Forelimb muscle (tissue), 1 donor: ENCODE data around the gene TMEM167A. TPM values are rescaled to one million over a fixed set of nuclear protein-coding genes. Genes with fewer than 3 reads are reported as not detected.

ENCODE experiments used
- DNase-seq: peaks from one replicate; pipeline ENCODE4 v3.0.0-alpha.2; 2013; ENCODE audit warnings: low read depth
- polyA plus RNA-seq: library from polyadenylated mRNA; unstranded; fragments of 120-200 nt; gene quantifications from one replicate; pipeline ENCODE4 v1.2.1, GENCODE V29; 2013; ENCODE audit not compliant: insufficient read length

The TMEM167A gene
- polyA plus RNA-seq, 1 donor: 56.2 TPM

GRCh38 chr5:83035373-83036100 lies 41.7 kb downstream of the TMEM167A start:
- DNase-seq: no peak

GRCh38 chr5:83034528-83035207 lies 42.5 kb downstream of the TMEM167A start:
- no peak for DNase-seq

DNA sequence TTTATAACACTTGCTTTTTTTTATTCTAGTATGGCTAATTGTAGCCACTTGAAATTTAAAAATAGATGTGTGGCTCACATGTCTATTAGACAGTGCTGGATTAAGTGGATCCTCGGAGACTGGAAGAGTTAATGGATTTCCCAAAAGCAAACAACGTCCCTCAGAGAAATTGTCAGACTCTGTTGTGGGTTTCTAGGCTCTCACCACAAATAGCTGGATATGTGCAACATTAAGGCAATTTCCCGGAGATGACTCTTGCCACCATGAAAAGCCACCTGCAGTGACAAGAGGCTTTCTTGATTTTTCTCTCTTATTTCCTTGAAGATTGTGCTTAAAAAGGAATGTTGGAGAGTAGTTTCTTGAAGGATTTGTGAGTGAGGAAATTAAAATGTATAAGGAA lies 43.2 kb downstream of the TMEM167A start:
- DNase-seq: no peak

DNA sequence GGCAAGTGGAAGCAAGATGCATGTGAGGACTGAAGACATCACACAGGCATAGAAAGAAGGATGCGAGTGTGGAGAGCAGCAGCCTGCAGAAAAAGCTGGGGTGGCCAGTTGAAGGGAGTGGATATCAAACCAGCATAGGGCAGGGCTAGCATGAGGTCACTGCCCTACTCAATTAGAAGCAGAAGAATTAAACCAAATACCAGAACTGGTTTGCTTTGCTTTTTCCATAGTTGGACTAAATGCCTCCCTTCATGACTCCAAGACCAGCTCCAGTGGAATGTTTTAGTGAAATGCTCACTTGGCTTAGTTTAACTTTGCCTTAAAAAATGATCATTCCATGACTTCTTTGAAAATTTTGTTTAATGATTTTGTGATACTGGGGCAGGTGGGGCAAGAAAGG lies 45.8 kb downstream of the TMEM167A start:
- no peak for DNase-seq

- DNase-seq: no peak
Measured at GRCh38 chr5:83029912-83030311, 47.3 kb downstream of the TMEM167A start.

- DNase-seq: no peak
Measured at GRCh38 chr5:83026930-83027687, 50.1 kb downstream of the TMEM167A start.

- no peak for DNase-seq
Measured at GRCh38 chr5:83026516-83026915, 50.7 kb downstream of the TMEM167A start.

- no peak for DNase-seq
Measured at GRCh38 chr5:83025690-83026478, 51.3 kb downstream of the TMEM167A start.

- DNase-seq: no peak
Measured at GRCh38 chr5:83022334-83022733, 54.9 kb downstream of the TMEM167A start.

DNA sequence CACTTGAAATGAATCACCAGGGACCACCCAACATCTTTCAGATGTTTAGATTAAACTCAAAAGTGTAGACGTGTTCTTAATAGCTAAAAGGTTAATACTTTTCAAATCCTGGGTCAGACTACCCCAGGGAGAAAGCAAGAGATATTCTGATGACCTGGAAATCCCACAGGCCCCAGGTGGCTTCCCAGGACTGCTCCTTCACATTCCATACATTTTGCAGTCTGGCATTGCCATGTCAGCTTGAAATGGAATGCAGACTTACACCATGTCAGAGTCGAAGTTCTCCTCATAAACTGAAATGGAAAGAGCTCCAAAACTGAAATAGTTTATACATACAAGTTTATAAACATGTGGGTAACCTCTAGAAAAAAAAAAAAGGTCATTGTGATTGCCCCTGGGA lies 61.5 kb downstream of the TMEM167A start:
- no peak for DNase-seq

DNA sequence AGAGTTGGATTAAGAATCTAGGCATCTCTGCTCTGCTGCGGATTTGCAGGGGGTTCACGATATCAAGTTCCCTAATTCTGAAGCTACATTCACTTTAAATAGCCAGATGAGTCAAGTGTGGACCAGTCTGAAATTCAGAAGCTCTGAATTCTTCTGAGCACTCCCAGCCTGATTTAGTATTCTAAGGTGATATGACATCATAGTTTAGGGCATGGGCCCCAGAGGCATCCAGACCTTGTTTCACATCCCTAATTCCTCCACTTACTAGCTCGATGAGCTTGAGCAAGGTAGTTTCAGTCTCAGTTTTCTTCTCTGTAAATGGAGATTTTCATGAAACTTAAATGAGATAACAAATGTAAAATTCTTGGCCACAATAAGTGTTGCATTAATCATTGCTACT lies 65.2 kb downstream of the TMEM167A start:
- no peak for DNase-seq

DNA sequence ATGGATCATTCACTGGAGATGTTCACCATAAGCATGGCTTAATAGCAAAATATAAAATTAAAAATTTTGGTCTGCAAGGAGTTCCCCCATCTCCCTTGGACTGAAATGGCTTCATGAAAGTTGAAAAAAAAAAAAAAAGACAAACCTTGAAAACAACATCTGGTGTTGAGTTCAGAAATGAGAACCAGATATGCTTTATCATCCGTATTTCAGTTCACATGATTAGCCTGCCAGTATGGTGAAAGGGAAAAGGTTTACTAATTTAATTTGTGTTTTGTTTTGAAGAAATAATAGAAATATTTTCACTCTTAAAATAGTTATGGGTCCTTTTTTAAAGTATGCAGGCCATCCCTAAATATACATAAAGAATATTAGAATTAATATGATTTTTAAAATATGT lies 67.8 kb downstream of the TMEM167A start:
- DNase-seq: no peak

DNA sequence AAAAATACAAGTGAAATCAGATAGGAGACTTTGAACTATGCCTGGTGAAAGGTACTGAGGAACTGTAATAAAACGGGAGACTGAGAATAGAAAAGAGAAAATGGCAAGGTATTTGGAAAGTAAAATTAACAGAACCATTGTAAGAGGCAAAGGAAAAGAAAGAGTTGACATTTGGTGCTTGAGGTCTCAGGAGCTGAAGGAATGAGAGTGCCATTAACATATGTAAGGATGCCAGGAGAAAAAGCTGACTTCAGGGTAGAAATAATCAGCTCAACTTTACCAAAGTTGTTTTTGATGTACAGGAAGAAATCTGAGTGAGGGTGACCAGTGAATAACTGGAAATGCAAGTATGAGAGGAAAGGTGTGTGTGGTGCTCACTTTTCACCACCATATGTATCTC lies 69.4 kb downstream of the TMEM167A start:
- no peak for DNase-seq

GRCh38 chr5:83006683-83007283 lies 70.4 kb downstream of the TMEM167A start:
- DNase-seq: no peak

- no peak for DNase-seq
Measured at GRCh38 chr5:83003791-83004190, 73.4 kb downstream of the TMEM167A start.

Other genes starting within 250 kb of the TMEM167A start
- gene XRCC4, start 153 bp upstream of the TMEM167A start, polyA plus RNA-seq: 4.1 TPM